GM18870 (cell line): ENCODE data around the gene PUS1.

Source experiments
- ATAC-seq: cut with Tn5 transposase; IDR thresholded peaks from one replicate; pipeline ENCODE4 v1.9.1; 2021; ENCODE audit warnings: moderate library complexity; ENCODE audit not compliant: unreplicated experiment

PUS1 gene

DNA sequence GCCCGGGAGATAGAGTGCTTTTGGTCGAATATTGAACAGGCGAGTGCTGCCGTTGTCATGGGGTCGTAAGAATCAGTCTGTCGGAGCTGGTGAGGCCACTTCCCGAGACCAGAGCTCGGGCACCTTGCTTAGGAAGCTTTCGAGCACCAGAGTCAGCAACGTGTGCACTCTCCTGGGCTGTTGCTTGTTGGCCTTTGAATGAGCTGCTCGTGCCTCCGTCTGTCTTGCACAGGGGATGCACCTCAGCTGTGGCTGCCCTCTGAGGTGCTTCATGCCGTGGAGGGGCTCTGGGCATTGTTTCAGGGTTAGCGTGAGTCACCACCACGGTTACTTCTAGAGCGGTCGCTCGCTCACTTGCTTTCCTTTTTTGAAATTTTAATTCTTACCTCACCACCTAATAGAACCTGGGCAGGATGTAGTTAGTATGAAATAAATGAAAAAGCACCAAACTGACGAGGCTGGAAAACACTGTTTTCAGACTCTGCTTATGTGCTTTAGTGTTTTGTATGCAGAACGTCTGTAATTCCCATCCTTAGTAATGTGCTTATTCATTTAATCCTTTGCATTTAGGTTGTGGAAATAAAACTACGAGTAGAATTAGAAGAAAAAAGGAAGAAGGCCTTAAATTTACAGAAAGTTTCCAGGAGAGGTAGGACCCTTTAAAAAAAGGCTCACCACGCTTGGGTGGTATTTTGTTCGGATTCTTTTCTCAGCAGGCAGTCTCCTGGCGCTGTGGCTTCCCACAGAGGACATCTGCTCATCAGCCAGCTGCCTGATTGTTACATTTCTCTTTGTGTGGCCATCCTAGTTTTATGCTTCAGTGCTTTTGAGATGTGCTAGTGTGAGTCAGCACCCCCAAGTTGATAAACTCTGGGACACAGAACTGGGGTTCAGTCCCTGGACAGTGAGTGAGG, 61.2 kb downstream of the PUS1 start:
- ATAC-seq: no peak

DNA sequence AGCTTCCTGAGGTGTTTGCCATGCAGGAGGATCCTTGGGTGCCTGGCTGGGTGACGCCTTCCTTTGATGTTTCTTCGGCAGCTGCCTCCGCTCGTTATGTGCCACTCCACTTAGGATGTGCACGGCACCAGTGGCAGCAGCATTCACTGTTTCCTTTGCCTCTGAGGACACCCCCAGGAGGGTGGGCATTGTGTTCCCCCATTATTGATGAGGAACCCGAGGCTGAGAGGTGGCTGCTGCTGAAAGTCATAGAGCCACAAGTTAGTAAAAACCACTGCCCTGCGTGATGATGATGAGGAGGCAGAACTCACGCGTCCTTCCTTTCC, 61.9 kb downstream of the PUS1 start:
- ATAC-seq: no peak

DNA sequence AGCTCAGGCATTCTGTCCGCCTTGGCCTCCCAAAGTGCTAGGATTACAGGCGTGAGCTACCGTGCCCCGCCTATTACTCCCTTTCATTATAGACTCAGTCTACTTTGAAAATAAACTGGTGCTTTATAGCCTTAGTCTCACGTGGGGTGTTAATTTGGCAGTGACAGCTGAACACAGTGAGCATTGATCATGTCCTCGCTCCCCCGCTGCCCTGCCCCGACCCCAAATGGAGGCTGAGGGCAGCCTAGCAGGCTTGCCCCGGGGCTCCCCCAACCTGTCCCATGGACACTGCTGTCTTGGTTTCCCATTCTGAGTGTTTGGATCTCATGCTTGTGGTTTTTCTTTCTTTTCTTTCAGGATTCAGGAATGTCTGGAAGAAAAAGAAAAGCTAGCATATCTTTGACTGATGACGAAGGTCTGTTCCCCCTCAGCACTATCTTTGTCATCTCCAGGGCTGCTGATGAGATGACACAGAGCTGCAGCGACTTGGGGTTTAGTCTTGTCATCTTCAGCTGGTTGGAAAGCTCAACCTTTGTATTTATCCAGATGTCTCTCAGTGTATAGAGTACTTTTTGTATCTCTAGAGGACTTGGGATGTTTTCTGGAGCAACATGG, 62.8 kb downstream of the PUS1 start:
- no peak for ATAC-seq

DNA sequence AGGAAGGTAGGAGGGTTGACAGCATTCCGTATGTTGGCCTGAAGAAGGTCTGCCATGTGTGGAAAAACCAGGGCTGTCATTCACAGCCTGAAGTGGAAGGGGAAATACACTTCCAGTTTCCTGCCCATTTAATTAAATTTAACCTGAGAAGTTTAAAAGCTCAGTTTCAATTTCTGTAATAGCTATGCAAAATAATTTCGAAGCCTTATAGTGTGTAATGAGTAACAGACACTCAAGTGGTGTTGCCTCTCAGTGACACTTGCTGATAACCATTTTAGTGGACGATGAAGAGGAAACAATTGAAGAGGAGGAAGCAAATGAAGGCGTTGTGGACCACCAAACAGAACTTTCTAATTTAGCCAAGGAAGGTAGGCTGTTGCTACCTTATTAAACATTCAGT, 65.5 kb downstream of the PUS1 start:
- ATAC-seq: peak; percentile 84
